SK-N-SH (cell line): ENCODE results near the gene GULP1. TPM values are rescaled to one million over a fixed set of nuclear protein-coding genes. Genes with fewer than 3 reads are reported as not detected.

Experiments
- CTCF ChIA-PET: fragments of 300-600, 350-600 bp; formaldehyde crosslinking; extraction: SDS; loops from one replicate; lab custom pipeline; 2021; lab: Yijun Ruan, JAX
- POLR2A ChIA-PET: fragments of 350-600 bp; sonication (Branson Sonifier 250); formaldehyde crosslinking; extraction: SDS; loops from one replicate; lab custom pipeline; 2020; ENCODE audit warnings: antibody characterized with exemption, inconsistent platforms; lab: Yijun Ruan, JAX
- DNase-seq: peaks from one replicate; pipeline ENCODE4 v3.0.0; 2012
- H2AFZ ChIP-seq: fragments of 200-600 bp; sonication (generic); 2 replicates; pipeline ENCODE4 v1.8.1; 2016; ENCODE audit warnings: antibody characterized with exemption, mild to moderate bottlenecking, low read depth
- H3F3A ChIP-seq: fragments of 200-600 bp; sonication (generic); replicated peaks from 2 replicates; pipeline ENCODE3; 2016; ENCODE audit warnings: antibody characterized with exemption, mild to moderate bottlenecking; ENCODE audit not compliant: insufficient read depth
- H3K27ac ChIP-seq, 2 experiments: fragments of 200-500 bp in 1 of 2; fragments of 200-600 bp in 1 of 2; sonication (Bioruptor generic) in 1 of 2; sonication (generic), shearing (Covaris generic) in 1 of 2; 2 replicates each; pipeline versions ENCODE4 v1.5.1 to v1.6.1; 2014 to 2016; ENCODE audit warnings: low read depth in 2 of 2, inconsistent platforms in 1 of 2, low read length in 1 of 2, mild to moderate bottlenecking in 1 of 2, mixed read lengths in 1 of 2
- H3K27me3 ChIP-seq: fragments of 200-600 bp; sonication (generic), shearing (Covaris generic); 2 replicates; pipeline ENCODE4 v1.6.1; 2016; ENCODE audit warnings: mixed run types; ENCODE audit not compliant: insufficient read depth
- H3K36me3 ChIP-seq, 2 experiments: fragments of 200-500 bp in 1 of 2; fragments of 200-600 bp in 1 of 2; sonication (Bioruptor generic) in 1 of 2; sonication (generic) in 1 of 2; replicated peaks in 1 of 2; 2 replicates each; pipeline versions ENCODE3 to v1.5.1; 2014 to 2016; ENCODE audit warnings: low read length in 1 of 2, mild to moderate bottlenecking in 1 of 2; ENCODE audit not compliant: insufficient read depth in 2 of 2, control insufficient read depth in 1 of 2
- H3K4me1 ChIP-seq, 2 experiments: fragments of 200-500 bp in 1 of 2; fragments of 200-600 bp in 1 of 2; sonication (Bioruptor generic) in 1 of 2; sonication (generic), shearing (Covaris generic) in 1 of 2; 2 replicates each; pipeline versions ENCODE4 v1.5.1 to v1.6.1; 2014 to 2016; ENCODE audit warnings: low read depth in 1 of 2, low read length in 1 of 2, mixed run types in 1 of 2; ENCODE audit not compliant: insufficient read depth in 2 of 2, control insufficient read depth in 1 of 2
- H3K4me2 ChIP-seq: fragments of 200-600 bp; sonication (generic), shearing (Covaris generic); 2 replicates; pipeline ENCODE4 v1.6.1; 2017; ENCODE audit warnings: mixed run types
- H3K4me3 ChIP-seq, 2 experiments: fragments of 200-500 bp in 1 of 2; fragments of 200-600 bp in 1 of 2; sonication (Bioruptor generic) in 1 of 2; sonication (generic), shearing (Covaris generic) in 1 of 2; 2 replicates each; pipeline versions ENCODE4 v1.5.1 to v1.8.1; 2014 to 2016; ENCODE audit warnings: low read depth in 2 of 2, inconsistent platforms in 1 of 2, low read length in 1 of 2, mild to moderate bottlenecking in 1 of 2, mixed read lengths in 1 of 2, moderate library complexity in 1 of 2
- H3K79me2 ChIP-seq: fragments of 200-600 bp; sonication (generic); 2 replicates; pipeline ENCODE4 v1.8.1; 2017; ENCODE audit warnings: mild to moderate bottlenecking; ENCODE audit not compliant: insufficient read depth
- H3K9ac ChIP-seq: fragments of 200-600 bp; sonication (generic); 2 replicates; pipeline ENCODE4 v1.6.1; 2017; ENCODE audit warnings: mixed run types
- H3K9me2 ChIP-seq: fragments of 200-600 bp; sonication (generic); 2 replicates; pipeline ENCODE4 v1.6.1; 2017; ENCODE audit warnings: mixed run types
- H3K9me3 ChIP-seq: fragments of 200-600 bp; sonication (generic); 2 replicates; pipeline ENCODE4 v1.6.1; 2017; ENCODE audit warnings: mixed run types, mild to moderate bottlenecking, moderate library complexity
- H4K20me1 ChIP-seq: fragments of 200-600 bp; sonication (generic); 2 replicates; pipeline ENCODE4 v1.6.1; 2017; ENCODE audit warnings: mild to moderate bottlenecking, mixed run types; ENCODE audit not compliant: insufficient read depth
- EP300 ChIP-seq, 2 experiments: IDR thresholded peaks; 2 replicates each; pipeline versions ENCODE4 v1.4.0 to v1.6.1; 2012; ENCODE audit warnings: borderline replicate concordance in 1 of 2, low read depth in 1 of 2, low read length in 1 of 2
- GATA2 ChIP-seq: sonication (generic); formaldehyde crosslinking; IDR thresholded peaks from 2 replicates; pipeline ENCODE4 v1.5.0; 2020; ENCODE audit warnings: mild to moderate bottlenecking, missing genetic modification reagents
- NFIC ChIP-seq: IDR thresholded peaks from 2 replicates; pipeline ENCODE4 v1.4.0; 2012; ENCODE audit warnings: borderline replicate concordance
- POLR2AphosphoS5 ChIP-seq: IDR thresholded peaks from 2 replicates; pipeline ENCODE4 v1.6.1; 2012; ENCODE audit warnings: low read depth, low read length
- RAD21 ChIP-seq: IDR thresholded peaks from 2 replicates; pipeline ENCODE4 v1.6.1; 2012; ENCODE audit warnings: mild to moderate bottlenecking, low read length
- RXRA ChIP-seq: IDR thresholded peaks from 2 replicates; pipeline ENCODE4 v1.4.0; 2012; ENCODE audit warnings: low read depth, mild to moderate bottlenecking, borderline replicate concordance
- SIN3A ChIP-seq: IDR thresholded peaks from 2 replicates; pipeline ENCODE4 v1.6.1; 2012; ENCODE audit warnings: low read depth, mild to moderate bottlenecking, low read length, moderate library complexity, borderline replicate concordance
- TCF12 ChIP-seq: IDR thresholded peaks from 2 replicates; pipeline ENCODE4 v1.4.0; 2012
- YY1 ChIP-seq: IDR thresholded peaks from 2 replicates; pipeline ENCODE4 v1.4.0; 2012; ENCODE audit warnings: low read depth, mild to moderate bottlenecking
- WGBS: methylation state at CpG from one replicate; pipeline ENCODE4 v1.1.6; 2017; ENCODE audit warnings: low lambda C conversion rate; 5-methylcytosine and 5-hydroxymethylcytosine counted together
- polyA plus RNA-seq, 3 experiments: library from polyadenylated mRNA; depleted of rRNA; stranded (reverse); fragments of >200 nt; gene quantifications; 2 replicates each; pipeline ENCODE4 v1.2.3, GENCODE V29; 2012
- TF ChIP-seq, protein P1 (sequence below): IDR thresholded peaks from 2 replicates; pipeline ENCODE4 v1.4.0; 2012; ENCODE audit warnings: low read depth, borderline replicate concordance

Gene GULP1
- polyA plus RNA-seq, 1 of the 3 experiments (the other 2 are of a cell fraction) = 33.8 TPM

- CTCF ChIA-PET = no interaction called here
- H3K27me3 ChIP-seq = no peaks in the 10 kb centered on the region
- no peak overlapping the region for H2AFZ ChIP-seq
- 0 out of 2 replicates have a peak, but pooled peaks cover 5% of the 10 kb centered on the region for H4K20me1 ChIP-seq
- POLR2A ChIA-PET = no interaction called here
- H3K9me3 ChIP-seq = no peaks in the 10 kb centered on the region
- H3F3A ChIP-seq = peaks cover 7% of the 10 kb centered on the region
- peaks cover 72% of the 10 kb centered on the region for H3K79me2 ChIP-seq
- no peak for DNase-seq
- H3K4me1 ChIP-seq = peaks cover 11 to 12% of the 10 kb centered on the region in 2 experiments; a peak in 3 of 4 replicates
- H3K9ac ChIP-seq = no peak overlapping the region
- no peak overlapping the region for H3K4me3 ChIP-seq
- H3K27ac ChIP-seq = peak overlapping the region; percentile 22 to 33; a peak in 2 of 4 replicates
- TF ChIP-seq, protein P1, sequence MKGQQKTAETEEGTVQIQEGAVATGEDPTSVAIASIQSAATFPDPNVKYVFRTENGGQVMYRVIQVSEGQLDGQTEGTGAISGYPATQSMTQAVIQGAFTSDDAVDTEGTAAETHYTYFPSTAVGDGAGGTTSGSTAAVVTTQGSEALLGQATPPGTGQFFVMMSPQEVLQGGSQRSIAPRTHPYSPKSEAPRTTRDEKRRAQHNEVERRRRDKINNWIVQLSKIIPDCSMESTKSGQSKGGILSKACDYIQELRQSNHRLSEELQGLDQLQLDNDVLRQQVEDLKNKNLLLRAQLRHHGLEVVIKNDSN = no peak
- no peak for TF ChIP-seq YY1
- no peak for TF ChIP-seq RAD21
- TF ChIP-seq SIN3A = no peak
- no peak for TF ChIP-seq EP300 (IDR thresholded peaks at IDR 0.05; ENCODE audit: borderline replicate concordance in 1 of 2, low read depth in 1 of 2, low read length in 1 of 2)
- TF ChIP-seq GATA2 (CRISPR knock-in tag) = no peak
- no peaks in the 10 kb centered on the region for H3K9me2 ChIP-seq
- no peak overlapping the region for H3K4me2 ChIP-seq
- H3K36me3 ChIP-seq = peaks cover 3 to 24% of the 10 kb centered on the region in 2 experiments
Measured at GRCh38 chr2:188345426-188345825, 53.8 kb downstream of the GULP1 start.

GRCh38 chr2:188345831-188346458 lies 54.3 kb downstream of the GULP1 start:
- DNase-seq = no peak
- H4K20me1 ChIP-seq = 0 out of 2 replicates have a peak, but pooled peaks cover 5% of the 10 kb centered on the region
- peaks cover 7% of the 10 kb centered on the region for H3F3A ChIP-seq
- no peaks in the 10 kb centered on the region for H3K27me3 ChIP-seq
- 0 out of 2 replicates have a peak, but pooled peaks cover 4% of the 10 kb centered on the region for H3K9me2 ChIP-seq
- H2AFZ ChIP-seq = no peak overlapping the region
- H3K27ac ChIP-seq = peak overlapping the region in 1 of 2 experiments; percentile 14; a peak in 1 of 4 replicates
- 85% methylated on average over 3 of the region's 3 CpGs for WGBS
- H3K4me2 ChIP-seq = no peak overlapping the region
- no peaks in the 10 kb centered on the region for H3K9me3 ChIP-seq
- H3K4me3 ChIP-seq = no peak overlapping the region
- H3K9ac ChIP-seq = no peak overlapping the region
- no peak for TF ChIP-seq POLR2AphosphoS5
- no peak for TF ChIP-seq GATA2 (CRISPR knock-in tag)
- TF ChIP-seq RXRA = no peak
- TF ChIP-seq, protein P1 = no peak
- no peak for TF ChIP-seq NFIC
- no peak for TF ChIP-seq SIN3A
- TF ChIP-seq TCF12 = no peak
- CTCF ChIA-PET = no interaction called here
- POLR2A ChIA-PET = no interaction called here
- H3K36me3 ChIP-seq = peaks cover 3 to 24% of the 10 kb centered on the region in 2 experiments
- H3K4me1 ChIP-seq = peaks cover 11 to 12% of the 10 kb centered on the region in 2 experiments; a peak in 3 of 4 replicates
- peaks cover 71% of the 10 kb centered on the region for H3K79me2 ChIP-seq
